ENCODE measurements around the gene MAST4.

Gene MAST4

GRCh38 chr5:67053229-67053628, 457.0 kb downstream of the MAST4 start:
- TF ChIP-seq ZFHX2 (tag by site-specific recombination; conservative IDR thresholded peaks at IDR 0.05), result no peak
- no peak for TF ChIP-seq ZNF184 (tag by site-specific recombination; IDR thresholded peaks at IDR 0.05)
- 0 out of 2 replicates have a peak, but pooled peaks have one; percentile 22 for TF ChIP-seq ZNF335 (tag by site-specific recombination; conservative IDR thresholded peaks at IDR 0.05)
- TF ChIP-seq, protein P1, sequence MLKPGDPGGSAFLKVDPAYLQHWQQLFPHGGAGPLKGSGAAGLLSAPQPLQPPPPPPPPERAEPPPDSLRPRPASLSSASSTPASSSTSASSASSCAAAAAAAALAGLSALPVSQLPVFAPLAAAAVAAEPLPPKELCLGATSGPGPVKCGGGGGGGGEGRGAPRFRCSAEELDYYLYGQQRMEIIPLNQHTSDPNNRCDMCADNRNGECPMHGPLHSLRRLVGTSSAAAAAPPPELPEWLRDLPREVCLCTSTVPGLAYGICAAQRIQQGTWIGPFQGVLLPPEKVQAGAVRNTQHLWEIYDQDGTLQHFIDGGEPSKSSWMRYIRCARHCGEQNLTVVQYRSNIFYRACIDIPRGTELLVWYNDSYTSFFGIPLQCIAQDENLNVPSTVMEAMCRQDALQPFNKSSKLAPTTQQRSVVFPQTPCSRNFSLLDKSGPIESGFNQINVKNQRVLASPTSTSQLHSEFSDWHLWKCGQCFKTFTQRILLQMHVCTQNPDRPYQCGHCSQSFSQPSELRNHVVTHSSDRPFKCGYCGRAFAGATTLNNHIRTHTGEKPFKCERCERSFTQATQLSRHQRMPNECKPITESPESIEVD (tag by site-specific recombination; IDR thresholded peaks at IDR 0.05), result no peak
- TF ChIP-seq ZNF140 (tag by site-specific recombination; IDR thresholded peaks at IDR 0.05), result no peak
- Histone ChIP-seq H3K27ac (ENCODE audit: extremely low read depth, low read depth, low read length) (no peak overlapping the region), H3K4me3 (ENCODE audit: low read depth, low read length) (no peak overlapping the region), H3K9me3 (ENCODE audit: control insufficient read depth, insufficient read depth, low read depth, low read length) (no peaks in the 10 kb centered on the region), H3K4me1 (ENCODE audit: control insufficient read depth, insufficient read depth, low read length) (no peaks in the 10 kb centered on the region), H3K36me3 (ENCODE audit: control insufficient read depth in 2 of 2, insufficient read depth in 1 of 2, low read length in 2 of 2) (no peaks in the 10 kb centered on the region)
- ChIA-PET POLR2A (no interaction called here), CTCF (interaction anchor here (0.7 kb wide), 1 partner anchor 10 kb away, joined by 6 read pairs; no protein-coding TSS in a partner anchor)

DNA sequence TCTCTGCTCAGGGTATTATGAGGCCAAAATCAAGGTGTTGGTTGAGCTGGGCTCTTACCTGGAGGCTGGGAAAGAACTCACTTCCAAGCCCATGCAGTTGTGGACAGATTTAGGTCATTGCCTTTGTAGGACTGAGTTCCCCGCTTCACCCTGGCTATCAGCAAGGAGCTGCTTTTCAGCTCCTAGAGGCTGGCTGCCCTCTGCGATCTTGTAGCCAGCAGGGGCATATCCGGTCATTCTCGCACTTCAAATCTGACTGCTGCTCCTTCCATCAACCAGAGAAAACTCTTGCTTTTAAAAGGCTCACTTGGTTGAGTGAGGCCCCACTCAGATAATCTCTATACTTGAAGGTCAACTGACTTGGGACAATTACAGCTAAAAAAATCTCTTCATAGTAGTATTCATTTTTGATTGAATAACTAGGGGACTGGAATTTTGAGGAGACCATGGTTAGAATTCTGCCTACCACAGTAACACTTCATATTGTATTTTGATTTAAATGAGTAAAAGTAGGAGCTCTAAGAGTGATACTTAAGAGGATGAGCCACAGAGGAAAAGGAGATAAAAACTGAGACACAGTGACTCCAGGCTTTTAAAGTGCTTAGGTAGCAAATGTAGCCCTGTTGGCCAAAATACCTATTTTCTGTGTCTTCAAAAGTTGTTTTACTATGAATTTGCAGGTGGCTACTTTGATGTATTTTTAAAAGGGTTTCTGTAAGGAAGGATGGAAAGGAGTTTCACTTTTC, 463.0 kb downstream of the MAST4 start:
- Histone ChIP-seq H3K4me3 (ENCODE audit: low read depth, low read length) (no peak overlapping the region), H3K36me3 (ENCODE audit: control insufficient read depth in 2 of 2, insufficient read depth in 1 of 2, low read length in 2 of 2) (no peaks in the 10 kb centered on the region), H3K27ac (ENCODE audit: extremely low read depth, low read depth, low read length) (no peak overlapping the region), H3K9me3 (ENCODE audit: control insufficient read depth, insufficient read depth, low read depth, low read length) (no peaks in the 10 kb centered on the region), H3K4me1 (ENCODE audit: control insufficient read depth, insufficient read depth, low read length) (peaks cover 6% of the 10 kb centered on the region; the same call in 1 of the 2 replicates)
- TF ChIP-seq FEZF1 (tag by site-specific recombination; IDR thresholded peaks at IDR 0.05) (no peak), ELK4 (IDR thresholded peaks at IDR 0.05; ENCODE audit: borderline replicate concordance, low read depth, low read length) (no peak)
- TF ChIP-seq, protein P1 (tag by site-specific recombination; IDR thresholded peaks at IDR 0.05), result 0 out of 2 replicates have a peak, but pooled peaks have one; percentile 22
- CTCF ChIA-PET, result interaction anchor here (0.5 to 1.1 kb wide), 2 partner anchors 11 to 75 kb away, joined by 3 to 4 read pairs; no protein-coding TSS in a partner anchor
- POLR2A ChIA-PET, result no interaction called here

DNA sequence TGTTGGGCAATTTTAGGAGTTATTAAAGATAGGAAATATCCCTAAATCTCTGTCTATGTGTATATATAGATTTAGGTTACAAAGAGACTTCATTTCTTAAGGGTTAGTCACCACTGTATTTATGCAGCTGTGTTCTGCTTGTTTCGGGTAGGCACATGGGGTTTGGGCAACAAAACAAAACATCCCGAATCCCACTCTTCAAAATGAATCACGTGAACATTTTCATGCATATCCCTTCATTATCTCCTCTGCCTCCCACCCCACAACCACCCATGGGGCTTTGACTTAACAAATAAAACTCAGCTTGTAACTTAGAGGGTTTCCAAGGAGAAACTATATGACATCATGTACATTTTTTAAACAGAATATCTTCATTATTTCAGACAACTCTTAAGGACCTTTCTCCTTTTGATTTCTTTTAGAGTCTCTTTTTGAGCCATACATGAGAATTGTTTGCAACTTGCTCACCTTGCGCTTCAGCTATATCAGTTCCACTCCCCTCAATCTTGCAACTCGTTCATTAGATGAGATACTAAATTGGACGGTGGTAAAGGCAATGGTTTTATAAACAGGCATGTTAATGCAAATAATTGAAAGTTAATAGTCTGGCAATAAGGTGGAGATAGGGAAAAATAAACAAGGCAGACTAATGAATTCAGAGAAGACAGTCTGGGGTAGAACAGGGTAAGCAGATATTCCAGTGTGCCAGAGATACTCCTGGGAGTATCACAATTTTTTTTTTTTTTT, 463.7 kb downstream of the MAST4 start:
- Histone ChIP-seq H3K27ac (ENCODE audit: extremely low read depth, low read depth, low read length) (no peak overlapping the region), H3K36me3 (ENCODE audit: control insufficient read depth in 2 of 2, insufficient read depth in 1 of 2, low read length in 2 of 2) (no peaks in the 10 kb centered on the region), H3K9me3 (ENCODE audit: control insufficient read depth, insufficient read depth, low read depth, low read length) (no peaks in the 10 kb centered on the region), H3K4me3 (ENCODE audit: low read depth, low read length) (no peak overlapping the region), H3K4me1 (ENCODE audit: control insufficient read depth, insufficient read depth, low read length) (peaks cover 6% of the 10 kb centered on the region; the same call in 1 of the 2 replicates)
- CTCF ChIA-PET, result interaction anchor here (0.5 to 1.1 kb wide), 2 partner anchors 11 to 76 kb away, joined by 3 to 4 read pairs; no protein-coding TSS in a partner anchor
- POLR2A ChIA-PET, result no interaction called here
- TF ChIP-seq ZNF114 (tag by site-specific recombination; IDR thresholded peaks at IDR 0.05) (no peak), WT1 (tag by site-specific recombination; IDR thresholded peaks at IDR 0.05) (no peak), HIC1 (tag by site-specific recombination; IDR thresholded peaks at IDR 0.05) (no peak), HOXA7 (CRISPR knock-in tag; IDR thresholded peaks at IDR 0.05; ENCODE audit: borderline replicate concordance) (no peak), ZFHX2 (tag by site-specific recombination; conservative IDR thresholded peaks at IDR 0.05) (peak; percentile 43), EGR2 (tag by site-specific recombination; IDR thresholded peaks at IDR 0.05; ENCODE audit: low read depth) (peak; percentile 25; the same call in 1 of the 2 replicates), ZNF23 (tag by site-specific recombination; IDR thresholded peaks at IDR 0.05; ENCODE audit: borderline replicate concordance) (no peak)
- TF ChIP-seq, protein P2, sequence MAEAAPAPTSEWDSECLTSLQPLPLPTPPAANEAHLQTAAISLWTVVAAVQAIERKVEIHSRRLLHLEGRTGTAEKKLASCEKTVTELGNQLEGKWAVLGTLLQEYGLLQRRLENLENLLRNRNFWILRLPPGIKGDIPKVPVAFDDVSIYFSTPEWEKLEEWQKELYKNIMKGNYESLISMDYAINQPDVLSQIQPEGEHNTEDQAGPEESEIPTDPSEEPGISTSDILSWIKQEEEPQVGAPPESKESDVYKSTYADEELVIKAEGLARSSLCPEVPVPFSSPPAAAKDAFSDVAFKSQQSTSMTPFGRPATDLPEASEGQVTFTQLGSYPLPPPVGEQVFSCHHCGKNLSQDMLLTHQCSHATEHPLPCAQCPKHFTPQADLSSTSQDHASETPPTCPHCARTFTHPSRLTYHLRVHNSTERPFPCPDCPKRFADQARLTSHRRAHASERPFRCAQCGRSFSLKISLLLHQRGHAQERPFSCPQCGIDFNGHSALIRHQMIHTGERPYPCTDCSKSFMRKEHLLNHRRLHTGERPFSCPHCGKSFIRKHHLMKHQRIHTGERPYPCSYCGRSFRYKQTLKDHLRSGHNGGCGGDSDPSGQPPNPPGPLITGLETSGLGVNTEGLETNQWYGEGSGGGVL (tag by site-specific recombination; IDR thresholded peaks at IDR 0.05), result no peak
- TF ChIP-seq, protein P1 (tag by site-specific recombination; IDR thresholded peaks at IDR 0.05), result peak; percentile 1; the same call in 1 of the 2 replicates
